HG02943 (cell line): Measurements from ENCODE around the gene SDF4.
A peak's percentile ranks its signal among the peaks of the same experiment; 100 is the strongest.

Experiments
- ATAC-seq: cut with Tn5 transposase; IDR thresholded peaks from one replicate; pipeline ENCODE4 v1.9.1; 2021; ENCODE audit warnings: mild to moderate bottlenecking, low read depth, moderate library complexity; ENCODE audit not compliant: unreplicated experiment

Gene SDF4, protein sequence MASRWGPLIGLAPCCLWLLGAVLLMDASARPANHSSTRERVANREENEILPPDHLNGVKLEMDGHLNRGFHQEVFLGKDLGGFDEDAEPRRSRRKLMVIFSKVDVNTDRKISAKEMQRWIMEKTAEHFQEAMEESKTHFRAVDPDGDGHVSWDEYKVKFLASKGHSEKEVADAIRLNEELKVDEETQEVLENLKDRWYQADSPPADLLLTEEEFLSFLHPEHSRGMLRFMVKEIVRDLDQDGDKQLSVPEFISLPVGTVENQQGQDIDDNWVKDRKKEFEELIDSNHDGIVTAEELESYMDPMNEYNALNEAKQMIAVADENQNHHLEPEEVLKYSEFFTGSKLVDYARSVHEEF

GRCh38 chr1:1231400-1232207, at the start of gene SDF4:
SDF4 (minus strand) TSS chr1:1232001; CDS start chr1:1228772, 3,229 bp downstream.
- ATAC-seq = peak; percentile 80

GRCh38 chr1:1280782-1281481, 49.1 kb upstream of the SDF4 start:
- no peak for ATAC-seq

GRCh38 chr1:1279028-1279427, 47.2 kb upstream of the SDF4 start:
- ATAC-seq = no peak

GRCh38 chr1:1278620-1279019, 46.8 kb upstream of the SDF4 start:
- no peak for ATAC-seq

- no peak for ATAC-seq
Measured at GRCh38 chr1:1275836-1276235, 44.0 kb upstream of the SDF4 start.

GRCh38 chr1:1274931-1275431, 43.2 kb upstream of the SDF4 start:
- no peak for ATAC-seq

DNA sequence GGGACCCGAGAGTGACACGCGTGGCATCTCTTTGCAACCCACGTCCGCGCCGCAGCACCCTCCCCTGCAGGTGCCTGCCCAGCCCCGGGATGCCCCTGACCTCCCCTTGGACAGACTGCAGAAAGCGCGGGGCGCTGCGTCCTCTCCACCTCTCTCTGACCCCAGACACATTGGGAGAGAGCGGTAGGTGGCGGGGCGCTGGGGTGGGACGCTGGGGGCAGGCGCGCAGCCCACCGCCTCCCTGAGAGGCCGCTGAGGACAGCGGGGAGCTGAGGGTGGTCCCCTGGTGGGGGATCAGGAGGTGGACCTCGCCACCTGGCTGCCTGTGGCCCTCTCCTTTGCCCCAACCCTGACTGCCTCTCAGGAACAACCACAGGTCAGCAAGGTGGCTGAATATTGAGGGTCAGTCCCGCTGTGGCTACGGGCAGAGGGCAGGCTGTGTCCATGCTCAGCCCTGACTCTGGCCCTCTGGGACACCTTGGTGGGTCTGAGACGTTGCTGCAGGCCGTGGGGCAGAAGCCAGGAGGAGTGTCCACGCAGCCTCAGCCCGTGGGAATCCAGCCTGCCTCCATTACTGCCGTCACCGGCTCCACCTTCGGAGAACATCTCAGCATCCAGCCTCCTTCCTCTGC, 42.6 kb upstream of the SDF4 start:
- no peak for ATAC-seq

- ATAC-seq = peak; percentile 74
Measured at GRCh38 chr1:1273512-1274298, 41.9 kb upstream of the SDF4 start, which contains the start of gene UBE2J2. UBE2J2 (minus strand) TSS chr1:1273854; CDS start chr1:1267992, 5,862 bp downstream.

DNA sequence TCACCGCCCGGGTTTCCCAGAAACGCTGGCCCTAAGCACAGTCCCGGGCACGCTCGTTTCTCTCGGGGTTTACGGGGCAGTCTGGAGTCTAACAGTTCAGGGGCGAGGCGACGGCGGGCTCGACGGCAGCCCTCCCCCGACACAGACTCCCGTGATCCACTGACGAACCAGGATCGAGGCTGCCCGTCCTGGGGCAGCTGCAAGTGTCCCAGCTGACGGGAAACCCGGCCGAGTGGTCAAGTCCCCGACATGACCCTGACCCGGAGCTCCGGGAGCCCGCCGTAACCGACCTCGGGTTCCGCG, 41.4 kb upstream of the SDF4 start:
- no peak for ATAC-seq

DNA sequence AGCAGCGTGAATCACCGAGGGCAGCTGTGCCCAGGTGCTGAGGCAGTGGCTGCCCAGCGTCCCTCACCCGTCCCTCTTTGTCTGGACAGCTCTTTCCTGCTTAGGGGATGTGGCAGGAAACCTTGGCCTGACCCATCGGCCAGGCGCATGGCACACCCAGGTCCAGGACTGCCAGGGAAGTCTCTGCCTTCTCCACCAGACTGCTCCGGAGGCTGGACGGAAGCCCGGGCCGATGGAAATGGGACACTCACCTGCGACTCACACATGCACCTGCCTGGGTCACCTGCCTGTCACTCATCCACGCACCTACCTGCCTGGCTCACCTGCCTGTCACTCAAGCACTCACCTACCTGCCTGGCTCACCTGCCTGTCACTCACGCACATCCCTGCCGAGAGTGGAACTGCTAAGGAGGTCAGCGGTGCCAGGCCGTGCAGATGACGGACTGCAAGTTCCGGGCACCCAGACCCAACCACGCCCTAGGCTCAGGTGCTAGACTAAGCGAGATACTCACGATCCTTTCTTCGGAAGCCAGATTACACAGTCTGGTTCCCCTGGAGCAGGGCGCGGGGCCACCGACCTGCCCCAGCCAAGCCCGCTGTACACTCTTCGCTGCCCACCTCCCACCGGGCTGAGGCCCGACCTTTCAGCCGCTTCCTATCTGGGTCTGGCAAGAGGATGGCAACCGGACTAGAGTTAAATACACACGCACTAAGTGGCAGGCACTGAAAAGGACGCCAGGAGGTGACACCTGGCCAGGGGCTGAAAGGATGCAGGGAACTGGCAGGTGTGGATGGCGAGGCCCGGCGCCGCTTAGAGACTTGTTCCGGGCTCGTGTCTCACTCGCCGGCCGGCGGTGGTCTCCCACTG, 40.8 kb upstream of the SDF4 start:
- no peak for ATAC-seq

GRCh38 chr1:1270813-1271212, 39.0 kb upstream of the SDF4 start:
- ATAC-seq = no peak

DNA sequence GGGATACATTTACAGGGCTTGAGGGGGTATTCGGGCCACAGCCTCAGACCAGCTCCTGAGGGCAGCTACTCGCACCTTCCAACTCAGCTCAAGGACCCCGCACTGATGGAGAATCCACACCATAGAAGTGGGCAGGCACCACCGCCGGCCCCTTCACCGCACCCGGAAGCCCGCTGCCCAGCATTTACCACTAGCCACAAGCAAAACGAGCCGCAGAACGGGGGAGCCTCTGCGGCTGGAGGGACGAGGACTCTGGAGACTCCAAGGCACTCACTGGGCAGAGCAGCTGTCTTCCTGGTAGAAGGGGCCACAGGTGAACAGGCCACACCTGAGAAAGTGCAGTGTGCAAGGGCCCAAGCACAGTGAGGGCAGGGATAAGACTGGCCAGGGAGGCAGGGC, 36.5 kb upstream of the SDF4 start:
- no peak for ATAC-seq

DNA sequence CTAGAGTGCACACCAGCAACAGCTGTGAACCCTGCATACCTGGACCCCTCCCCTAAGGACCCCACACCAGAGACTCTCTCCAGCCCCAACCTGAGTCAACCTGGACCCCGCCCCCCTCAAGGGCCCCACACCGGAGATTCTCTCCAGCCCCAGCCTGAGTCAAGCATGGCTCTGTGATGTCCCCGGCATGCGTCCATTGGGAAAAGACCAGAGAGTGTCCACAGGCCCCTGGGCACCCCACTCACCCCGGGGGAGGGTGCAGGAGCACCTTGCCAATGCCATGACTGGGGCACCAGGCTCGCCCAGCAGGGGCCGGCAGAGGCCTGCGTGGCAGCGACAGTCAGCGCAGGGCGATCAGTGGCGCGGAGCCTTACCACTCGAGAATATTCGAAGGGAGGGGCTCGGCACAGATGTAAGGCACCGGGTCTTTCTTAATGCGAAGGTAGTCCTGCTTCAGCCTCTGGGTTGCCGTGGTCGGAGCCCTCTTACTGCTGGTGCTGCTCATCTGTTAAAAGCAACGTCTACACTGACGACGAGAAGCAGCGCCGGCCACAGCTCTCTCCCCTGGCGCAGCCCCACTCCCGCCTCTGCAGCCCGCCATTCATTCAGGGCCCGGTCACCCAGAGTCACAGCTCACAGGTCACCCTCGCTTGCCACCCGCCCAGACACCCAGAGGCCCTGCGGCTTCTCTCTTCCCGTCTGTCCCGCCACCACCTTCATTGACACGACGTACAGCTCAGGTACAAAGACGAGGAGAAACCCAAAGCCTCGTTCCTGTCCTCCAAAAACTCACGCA, 35.9 kb upstream of the SDF4 start:
- no peak for ATAC-seq

DNA sequence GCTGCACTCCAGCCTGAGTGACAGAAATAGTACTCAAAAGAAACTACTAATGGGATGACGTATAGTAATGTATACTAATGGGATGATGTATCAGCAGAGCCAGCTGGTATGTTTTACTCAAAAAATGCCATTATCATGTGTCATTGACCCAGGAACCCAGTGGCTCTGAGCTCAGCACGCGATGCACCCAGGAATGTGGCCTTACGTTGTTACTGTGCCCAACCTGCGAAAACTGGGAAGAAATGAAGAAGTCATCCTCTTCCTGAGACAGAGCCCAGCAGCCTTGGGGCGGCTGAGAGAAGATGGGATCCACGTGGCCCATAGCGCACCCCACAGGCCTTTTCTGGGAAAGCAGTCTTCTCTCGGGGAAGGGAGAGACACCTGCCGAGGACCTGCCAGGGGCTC, 33.1 kb upstream of the SDF4 start:
- no peak for ATAC-seq

- ATAC-seq = no peak
Measured at GRCh38 chr1:1264026-1264425, 32.2 kb upstream of the SDF4 start.

DNA sequence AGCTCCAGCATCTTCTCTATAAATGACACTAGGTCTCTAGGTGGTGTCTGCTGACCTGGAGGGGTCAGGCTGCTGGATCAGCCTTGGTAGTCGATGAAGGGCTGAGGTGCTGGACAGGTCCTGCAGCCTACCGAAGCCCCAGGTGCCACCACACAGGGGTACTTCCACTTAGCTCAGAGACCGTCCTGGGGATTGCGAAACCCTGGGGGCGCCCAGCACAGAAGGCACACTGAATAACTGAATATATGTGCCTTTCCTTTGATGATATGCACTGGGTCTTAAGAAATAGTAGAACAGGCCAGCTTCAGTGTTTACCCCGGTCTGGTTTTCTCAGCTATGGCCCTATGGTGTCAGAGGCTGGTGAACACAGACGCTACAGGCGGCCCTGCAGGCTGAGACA, 31.0 kb upstream of the SDF4 start:
- ATAC-seq = no peak

- ATAC-seq = no peak
Measured at GRCh38 chr1:1262071-1262470, 30.3 kb upstream of the SDF4 start.
